ENCODE results near the gene COMMD1.

DNA sequence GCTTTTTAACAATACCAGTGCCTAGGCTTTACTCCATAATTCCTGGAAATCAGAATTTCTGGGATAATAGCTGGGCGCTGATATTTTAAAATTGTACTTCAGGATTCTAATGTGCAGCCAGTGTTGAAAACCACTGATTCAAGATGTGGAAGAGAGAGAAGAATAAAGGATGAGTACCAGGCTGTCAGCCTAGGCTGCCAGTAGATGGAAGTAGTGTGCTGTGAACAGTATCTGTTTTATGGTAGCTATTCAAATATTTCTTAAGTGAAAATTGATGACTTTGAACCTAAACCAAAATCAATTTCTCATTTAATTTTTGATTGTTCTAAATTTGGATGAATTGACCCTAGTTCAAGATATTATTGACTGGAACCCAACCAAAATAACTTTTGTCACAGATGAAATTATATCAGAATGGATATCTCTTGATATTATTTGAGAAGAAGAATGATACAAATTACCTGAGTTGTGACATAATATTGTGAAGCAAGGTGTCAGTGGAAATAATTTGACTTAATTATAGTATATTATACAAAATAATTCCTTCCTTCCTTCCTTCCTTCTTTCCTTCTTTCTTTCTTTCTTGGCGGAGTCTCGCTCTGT lies 88.0 kb downstream of the COMMD1 start:
- TF ChIP-seq POLR2A (IDR thresholded peaks at IDR 0.05): no peak
- TF ChIP-seq, protein P1, sequence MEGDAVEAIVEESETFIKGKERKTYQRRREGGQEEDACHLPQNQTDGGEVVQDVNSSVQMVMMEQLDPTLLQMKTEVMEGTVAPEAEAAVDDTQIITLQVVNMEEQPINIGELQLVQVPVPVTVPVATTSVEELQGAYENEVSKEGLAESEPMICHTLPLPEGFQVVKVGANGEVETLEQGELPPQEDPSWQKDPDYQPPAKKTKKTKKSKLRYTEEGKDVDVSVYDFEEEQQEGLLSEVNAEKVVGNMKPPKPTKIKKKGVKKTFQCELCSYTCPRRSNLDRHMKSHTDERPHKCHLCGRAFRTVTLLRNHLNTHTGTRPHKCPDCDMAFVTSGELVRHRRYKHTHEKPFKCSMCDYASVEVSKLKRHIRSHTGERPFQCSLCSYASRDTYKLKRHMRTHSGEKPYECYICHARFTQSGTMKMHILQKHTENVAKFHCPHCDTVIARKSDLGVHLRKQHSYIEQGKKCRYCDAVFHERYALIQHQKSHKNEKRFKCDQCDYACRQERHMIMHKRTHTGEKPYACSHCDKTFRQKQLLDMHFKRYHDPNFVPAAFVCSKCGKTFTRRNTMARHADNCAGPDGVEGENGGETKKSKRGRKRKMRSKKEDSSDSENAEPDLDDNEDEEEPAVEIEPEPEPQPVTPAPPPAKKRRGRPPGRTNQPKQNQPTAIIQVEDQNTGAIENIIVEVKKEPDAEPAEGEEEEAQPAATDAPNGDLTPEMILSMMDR (IDR thresholded peaks at IDR 0.05): peak; percentile 13 to 83 (median 76)

All from thyroid gland (tissue), 4 donors.